Hindlimb muscle (tissue), 1 donor: Measurements from ENCODE around the gene PRSS38. TPM values are rescaled to one million over a fixed set of nuclear protein-coding genes. Genes with fewer than 3 reads are reported as not detected.
"Not testable (repeated sequence)": the region's sequence is repeated elsewhere in the genome, so short reads cannot be mapped to it uniquely, and the experiment has no call there.

Experiments used
- DNase-seq: peaks from one replicate; pipeline ENCODE4 v3.0.0-alpha.2; 2013
- polyA plus RNA-seq: library from polyadenylated mRNA; unstranded; fragments of 120-200 nt; gene quantifications from one replicate; pipeline ENCODE4 v1.2.1, GENCODE V29; 2013; ENCODE audit not compliant: insufficient read length

The PRSS38 gene
- polyA plus RNA-seq, 1 donor, result not detected

DNA sequence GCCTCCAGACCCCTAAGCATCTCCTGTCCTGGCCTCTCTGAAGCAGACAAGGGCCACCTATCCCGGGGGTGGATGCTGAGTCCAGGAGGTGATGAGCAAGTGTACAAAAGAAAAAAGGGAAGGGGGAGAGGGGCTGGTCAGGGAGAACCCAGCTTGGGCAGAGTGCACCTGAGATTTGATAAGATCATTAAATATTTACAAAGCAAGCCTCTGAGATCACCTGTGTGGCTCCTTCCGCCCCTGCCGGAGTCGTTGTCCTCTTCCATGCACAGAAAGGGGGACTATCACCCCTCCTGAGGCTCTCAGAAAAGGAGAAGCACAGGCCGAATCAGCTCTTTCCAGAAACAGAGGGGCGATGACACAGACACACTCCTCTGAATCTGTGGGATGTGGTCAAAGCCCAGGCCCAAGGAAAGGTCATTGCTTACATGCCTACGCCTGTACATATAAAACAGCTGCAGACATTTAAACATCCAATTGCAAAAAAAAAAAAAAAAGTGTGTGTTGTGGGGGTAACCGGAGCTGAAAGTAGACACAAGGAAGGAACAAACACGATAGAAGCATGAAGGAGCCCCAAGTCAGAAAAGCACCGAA, 30.9 kb downstream of the PRSS38 start:
- DNase-seq, result no peak

DNA sequence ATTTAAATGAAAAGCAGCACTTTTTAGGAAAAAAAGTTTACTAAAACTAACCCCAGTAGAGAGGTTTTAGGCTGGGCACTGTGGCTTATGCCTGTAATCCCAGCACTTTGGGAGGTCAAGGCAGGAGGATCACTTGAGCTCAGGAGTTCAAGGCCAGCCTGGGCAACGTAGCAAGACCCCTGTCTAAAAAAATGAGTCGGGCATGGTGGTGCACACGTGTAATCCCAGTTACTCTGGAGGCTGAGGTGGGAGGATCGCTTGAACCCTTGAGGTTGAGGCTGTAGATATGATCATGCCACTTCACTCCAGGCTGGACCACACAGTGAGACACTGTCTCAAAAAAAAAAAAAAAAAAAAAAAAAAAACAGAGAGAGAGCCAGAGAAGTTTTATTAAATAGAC, 31.6 kb downstream of the PRSS38 start:
- not testable (repeated sequence) for DNase-seq

DNA sequence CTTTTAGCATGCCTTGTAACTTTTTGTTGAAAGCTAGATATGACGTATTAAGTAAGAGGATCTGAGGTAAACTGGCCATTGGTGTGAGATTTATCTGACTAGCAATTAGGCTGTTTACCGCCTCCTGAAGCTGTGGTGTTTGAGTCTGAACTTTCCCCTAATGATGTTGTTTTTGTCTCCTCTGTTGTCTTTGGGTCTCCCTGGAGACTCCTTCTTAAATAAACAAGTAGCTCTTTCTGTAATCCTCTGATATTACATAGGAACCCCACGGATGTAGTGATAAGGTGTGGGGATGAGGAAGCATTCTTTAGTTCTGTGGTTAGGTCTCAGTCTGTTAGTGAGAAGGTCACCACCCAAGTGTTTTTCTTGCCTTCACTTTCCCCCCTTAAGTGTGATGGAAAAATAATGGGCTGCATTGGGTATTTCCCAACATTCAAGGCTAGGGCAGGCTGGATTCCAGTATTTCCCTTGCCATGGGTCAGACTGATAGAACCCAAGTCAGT, 33.0 kb downstream of the PRSS38 start:
- DNase-seq, result no peak

DNA sequence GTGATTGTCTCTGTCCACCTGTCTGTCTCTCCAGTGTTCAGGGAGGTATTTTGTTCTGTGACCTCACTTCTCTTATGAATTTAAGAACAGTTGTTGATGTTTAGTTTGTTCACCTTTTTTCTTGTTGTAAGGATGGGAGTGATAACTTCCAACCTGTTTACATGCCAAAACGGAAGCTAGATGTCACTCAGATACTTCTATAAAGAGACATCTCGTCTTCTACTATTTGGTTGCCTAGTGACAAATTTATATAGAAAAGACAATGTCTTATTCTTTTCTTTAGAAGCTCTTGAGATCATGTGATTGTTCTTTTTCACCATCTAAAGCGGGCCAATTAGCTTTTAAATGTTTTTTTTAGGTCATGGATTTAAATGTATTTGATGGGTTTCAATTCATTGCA, 33.8 kb downstream of the PRSS38 start:
- no peak for DNase-seq

DNA sequence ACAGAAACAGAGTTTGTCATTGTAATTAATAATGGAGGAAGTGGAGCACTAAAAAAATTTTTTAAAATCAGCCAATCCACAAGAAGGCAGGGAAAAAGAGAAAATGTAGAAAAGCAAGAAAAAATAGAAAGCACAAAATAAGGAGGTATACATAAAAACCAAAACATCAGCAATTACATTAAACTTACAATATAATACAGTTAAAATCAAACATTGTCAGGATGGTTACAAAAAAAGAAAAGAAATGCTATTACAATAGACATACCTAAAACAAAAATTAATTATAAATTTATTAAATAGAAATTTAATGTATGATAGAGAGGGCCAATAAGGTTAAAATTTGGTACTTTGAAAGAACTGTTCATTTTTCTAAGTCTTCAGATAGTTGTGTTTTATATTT, 38.7 kb downstream of the PRSS38 start:
- DNase-seq, result no peak

DNA sequence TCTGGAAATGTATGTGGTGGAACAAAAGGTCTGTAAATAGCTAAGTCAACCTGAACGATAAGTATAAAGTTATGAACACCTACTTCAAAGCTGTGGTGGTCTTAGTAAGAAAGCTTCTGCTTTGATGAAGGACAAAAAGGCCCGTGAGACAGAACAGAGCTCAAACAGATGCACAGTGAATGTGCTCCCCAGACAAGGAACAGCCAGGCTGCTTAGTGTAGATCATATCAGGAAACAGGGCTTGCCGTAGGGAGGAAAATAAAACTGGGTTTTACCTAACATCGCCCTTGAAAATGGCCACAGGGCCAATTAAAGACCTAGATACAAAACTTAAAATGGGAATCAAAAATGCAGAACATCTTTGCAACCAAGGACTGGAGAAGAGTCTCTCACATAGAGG, 40.2 kb downstream of the PRSS38 start:
- DNase-seq, result no peak

DNA sequence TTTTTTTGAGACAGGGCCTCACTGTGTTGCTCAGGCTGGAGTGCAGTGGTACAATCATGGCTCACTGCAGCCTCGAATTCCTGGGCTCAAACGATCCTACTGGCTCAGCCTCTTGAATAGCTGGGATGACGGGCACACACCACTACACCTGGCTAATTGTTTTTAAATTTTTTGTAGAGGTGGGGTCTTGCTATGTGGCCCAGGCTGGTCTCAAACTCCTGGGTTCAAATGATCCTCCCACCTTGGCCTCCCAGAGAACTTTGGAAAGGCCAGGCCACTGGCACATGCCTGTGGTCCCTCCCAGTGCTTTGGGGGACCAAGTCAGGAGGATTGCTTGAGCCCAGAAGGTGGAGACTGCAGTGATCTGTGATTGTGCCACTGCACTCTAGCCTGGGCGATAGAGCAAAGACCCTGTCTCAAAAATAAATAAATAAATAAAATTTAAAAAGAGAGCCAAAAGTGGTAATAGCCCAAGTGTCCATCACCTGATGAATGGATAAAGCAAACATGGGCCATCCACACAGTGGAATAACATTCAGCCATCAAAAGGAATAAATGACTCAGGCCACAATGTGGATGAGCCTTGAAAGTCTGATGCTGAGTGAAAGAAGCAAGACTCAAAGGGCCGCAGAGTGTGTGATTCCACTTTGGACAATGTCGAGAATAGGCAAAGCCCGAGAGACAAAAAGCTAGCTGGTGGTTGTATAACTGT, 40.8 kb downstream of the PRSS38 start:
- DNase-seq, result no peak

DNA sequence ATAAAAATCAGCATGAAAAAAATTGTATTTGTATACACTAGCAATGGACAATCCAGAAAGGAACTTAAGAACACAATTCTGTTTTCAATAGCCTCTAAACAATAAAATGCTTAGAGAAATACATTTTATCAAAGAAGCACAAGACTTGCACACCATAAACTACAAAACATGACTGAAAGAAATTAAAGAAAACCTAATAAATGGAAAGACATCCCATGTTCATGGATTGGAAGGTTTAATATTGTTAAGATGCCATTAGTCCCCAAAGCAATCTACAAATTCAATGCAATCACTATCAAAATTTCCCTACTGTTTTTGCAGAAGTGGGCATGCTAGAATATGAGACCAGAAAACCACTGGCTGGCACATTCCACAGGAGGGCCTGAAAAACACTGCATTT, 49.4 kb downstream of the PRSS38 start:
- DNase-seq, result no peak

DNA sequence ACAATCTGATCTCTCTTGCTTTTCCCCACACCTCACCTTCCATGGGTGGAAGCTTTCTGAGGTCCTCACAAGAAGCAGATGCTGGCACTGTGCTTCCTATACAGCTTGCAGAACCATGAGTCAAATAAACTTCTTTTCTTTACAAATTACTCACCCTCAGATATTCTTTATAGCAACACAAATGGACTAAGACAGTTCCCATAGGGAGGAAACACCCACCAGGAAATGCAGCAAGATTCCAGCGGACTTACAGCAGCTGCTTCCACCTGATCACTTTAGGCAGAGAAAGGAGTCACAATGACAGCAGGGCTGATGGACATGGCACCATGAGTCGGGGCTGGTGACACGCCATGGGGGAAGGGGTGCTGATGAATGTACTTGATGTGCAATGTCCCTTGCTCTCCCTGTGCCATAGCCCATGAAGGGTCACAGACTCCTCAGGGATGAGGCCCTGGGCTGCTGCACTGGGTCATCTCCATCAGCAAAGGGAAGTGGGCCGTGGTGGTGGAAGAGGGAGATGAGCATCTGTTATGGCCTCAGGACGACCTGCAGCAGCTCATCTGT, 53.9 kb downstream of the PRSS38 start:
- DNase-seq, result no peak

DNA sequence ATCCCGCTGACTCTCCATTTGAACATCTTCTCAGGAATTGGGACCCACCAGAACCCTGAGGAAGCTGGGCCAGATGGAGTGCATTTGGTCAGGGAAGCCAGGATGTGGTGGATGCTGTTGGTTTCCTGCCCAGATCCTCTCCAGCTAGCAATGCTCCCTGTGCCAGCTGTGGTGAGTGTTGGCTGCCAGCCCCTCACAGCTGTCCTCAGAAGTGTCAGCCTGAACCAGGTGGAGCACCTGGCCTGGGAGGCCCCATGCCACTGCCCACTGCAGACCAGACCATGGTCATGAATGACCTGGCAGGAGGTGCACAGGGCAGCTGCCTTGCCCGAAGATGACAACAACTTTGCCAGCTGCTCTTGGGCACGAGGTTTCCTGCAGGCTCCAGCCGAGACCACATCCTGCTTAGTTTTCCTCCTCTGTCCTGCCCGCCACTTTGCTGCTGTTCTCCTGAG, 54.4 kb downstream of the PRSS38 start:
- no peak for DNase-seq

DNA sequence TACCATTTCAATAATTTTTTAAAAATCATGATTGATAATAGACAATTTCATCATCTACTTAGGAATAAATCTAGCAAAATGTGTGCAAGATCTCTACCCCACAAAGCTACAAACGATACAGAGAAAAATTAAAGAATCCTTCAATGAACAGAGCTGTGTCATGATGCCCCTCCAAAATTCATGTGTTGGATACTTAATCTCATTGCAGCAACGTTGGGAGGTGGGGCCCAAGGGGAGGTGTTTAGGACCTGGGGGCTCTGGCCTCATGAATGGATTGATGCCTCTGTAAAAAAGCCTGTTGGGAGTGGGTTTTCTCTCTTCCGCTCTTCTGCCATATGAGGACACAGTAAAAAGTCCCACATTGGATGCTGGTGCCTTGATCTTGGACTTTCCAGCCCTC, 54.9 kb downstream of the PRSS38 start:
- DNase-seq, result no peak

DNA sequence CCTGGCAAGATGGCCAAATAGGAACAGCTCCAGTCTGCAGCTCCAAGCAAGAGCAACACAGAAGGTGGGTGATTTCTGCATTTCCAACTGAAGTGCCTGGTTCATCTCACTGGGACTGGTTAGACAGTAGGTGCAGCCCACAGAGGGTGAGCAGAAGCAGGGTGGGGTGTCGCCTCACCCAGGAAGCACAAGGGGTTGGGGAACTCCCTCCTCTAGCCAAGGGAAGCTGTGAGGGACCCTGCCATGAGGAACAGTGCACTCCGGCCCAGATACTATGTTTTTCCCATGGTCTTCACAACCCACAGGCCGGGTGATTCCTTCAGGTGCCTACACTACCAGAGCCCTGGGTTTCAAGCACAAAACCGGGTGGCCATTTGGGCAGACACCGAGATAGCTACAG, 56.4 kb downstream of the PRSS38 start:
- DNase-seq, result not testable (repeated sequence)

DNA sequence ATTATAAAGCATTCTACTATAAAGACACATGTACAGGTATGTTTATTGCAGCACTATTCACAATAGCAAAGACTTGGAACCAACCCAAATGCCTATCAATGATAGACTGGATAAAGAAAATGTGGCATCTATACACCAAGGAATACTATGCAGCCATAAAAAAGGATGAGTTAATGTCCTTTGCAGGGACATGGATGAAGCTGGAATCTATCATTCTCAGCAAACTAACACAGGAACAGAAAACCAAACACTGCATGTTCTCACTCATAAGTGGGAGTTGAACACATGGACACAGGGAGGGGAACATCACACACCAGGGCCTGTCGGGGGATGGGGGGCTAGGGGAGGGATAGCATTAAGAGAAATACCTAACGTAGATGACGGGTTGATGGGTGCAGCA, 62.3 kb downstream of the PRSS38 start:
- DNase-seq, result not testable (repeated sequence)

DNA sequence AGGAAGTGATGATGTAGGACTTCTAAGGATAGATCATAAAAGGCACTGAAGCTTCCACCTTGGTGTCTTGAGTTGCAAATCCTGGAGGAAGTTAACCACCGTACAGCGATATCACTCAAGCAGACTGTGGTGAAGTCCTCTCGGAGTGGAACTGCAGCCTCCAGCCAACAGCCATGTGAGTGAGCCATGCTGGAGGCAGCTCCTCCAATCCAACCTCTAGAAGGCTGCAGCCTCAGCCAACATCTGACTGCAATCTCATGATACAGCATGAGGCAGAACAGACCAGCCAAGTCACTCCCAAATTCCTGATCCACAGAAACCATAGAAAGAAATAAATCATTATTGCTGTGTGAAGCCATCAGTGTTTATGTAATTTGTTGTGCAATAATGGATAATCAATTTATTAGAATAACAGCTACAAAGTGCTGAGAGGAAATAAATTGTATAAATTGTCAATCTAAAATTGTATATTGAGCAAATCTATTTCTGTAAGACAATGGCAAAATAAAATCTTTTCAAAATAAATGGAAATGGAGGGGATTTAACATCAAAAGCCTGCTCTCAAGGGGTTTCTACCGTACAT, 65.0 kb downstream of the PRSS38 start:
- DNase-seq, result no peak

DNA sequence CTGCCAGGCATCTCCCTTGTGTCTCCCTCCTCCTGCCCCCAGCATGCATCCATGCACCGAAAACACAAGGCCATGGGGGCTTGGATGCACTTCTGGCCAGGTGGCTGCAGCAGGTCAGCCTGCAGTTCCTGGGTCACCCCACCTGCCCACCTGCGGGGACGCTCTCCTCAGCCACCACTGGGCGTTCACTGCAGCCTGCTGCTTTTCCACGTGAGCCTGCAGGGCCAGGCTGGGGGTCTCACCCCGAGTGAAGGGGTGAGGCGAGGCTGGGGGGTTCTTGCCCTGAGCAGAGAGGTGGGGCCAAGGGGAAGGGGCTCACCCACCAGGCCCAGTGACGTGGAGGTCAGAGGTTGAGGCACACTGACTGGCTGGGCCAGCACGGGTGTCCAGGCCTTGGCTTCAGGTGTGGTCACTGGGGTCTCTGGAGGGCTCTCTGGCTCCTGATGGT, 67.6 kb downstream of the PRSS38 start:
- DNase-seq, result no peak

DNA sequence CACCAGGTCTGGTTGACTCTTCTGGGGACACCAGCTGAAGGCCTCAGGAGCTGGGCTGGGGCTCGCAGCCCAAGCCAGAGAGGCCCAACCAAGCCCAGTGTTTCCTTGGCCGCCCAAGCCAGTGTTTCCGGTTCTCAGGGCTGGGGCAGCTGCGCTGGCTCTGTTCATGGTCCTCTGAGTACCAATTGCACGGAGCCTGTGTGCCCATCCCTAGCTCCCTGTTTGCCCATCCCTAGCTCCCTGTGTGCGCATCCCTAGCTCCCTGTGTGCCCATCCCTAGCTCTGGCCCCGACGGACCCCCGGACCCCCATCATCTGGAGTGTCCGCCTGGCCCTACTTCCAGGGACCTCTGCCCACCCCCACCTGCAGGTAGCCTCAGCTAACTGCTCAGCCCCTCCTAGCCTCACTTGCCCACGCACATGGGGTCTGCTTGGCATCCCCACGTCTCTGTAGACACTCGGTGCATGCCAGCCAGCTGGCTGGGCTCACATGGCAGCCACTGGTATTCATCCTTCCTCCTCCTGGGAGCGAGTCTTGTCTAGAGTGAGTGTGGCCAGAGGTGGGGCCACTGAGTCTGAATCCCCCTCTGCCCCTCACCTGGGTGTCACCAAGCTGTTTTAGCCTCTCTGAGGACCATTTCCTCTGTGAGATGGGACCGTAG, 68.3 kb downstream of the PRSS38 start:
- no peak for DNase-seq

DNA sequence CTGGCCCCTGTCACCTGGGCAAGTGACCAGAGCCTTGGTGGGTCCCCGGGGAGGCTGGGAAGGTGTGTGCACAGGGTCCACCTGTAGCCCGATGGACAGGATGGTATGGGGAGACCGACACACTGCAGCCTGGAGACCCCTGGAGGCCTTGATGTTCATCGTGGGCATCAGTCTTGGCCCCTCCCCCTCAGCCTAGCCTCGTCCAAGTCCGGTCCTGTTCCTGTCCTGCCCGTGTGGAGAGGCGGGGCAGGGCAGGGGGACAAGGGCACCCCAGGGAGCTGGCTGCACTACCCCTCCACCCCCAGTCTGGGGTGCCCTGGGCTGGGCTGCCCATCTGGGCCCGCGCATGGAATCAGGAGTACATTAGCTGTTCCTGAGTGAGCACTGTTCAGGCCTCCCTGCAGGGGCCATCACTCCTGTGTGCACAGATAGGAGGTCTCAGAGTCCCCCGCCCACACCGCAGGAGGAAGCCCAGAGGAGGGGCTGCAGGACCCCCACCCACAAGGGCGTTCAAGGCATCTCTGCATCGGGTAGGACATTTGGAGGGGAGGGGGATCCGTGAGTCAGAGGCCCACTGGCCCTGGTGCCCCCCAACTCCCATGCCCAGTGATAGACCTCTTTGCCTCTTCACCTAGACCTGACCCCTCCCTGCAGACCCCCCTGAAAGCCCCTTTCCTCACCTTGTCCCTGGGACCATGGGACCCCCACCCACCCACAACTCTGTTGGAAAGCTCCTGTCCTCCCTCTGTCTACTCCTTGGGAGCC, 69.1 kb downstream of the PRSS38 start:
- DNase-seq, result no peak

DNA sequence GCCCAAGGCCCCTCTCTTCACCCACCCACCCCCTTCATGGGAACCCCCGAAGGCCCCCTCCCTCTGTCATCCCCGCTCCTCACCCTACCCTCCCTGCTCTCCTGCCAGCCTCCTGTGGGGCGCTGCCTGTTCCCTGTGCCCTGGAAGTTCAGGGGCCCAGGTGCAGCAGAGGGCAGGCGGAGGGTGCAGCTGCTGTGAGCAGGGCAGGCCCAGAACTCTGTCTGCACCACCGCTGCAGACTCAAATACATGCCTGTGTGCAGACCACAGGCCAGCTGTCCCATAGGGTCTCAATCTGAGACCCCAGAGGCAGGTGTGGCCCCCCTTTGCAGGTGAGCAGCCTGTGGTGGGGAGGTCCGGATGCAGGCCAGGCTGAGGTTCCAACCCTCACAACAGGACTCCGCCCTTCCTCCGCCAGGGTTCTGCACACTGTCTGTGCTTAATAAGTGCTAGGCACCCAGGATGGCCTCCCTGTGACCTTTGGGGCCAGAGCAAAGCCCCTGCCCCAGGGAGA, 69.7 kb downstream of the PRSS38 start:
- no peak for DNase-seq

DNA sequence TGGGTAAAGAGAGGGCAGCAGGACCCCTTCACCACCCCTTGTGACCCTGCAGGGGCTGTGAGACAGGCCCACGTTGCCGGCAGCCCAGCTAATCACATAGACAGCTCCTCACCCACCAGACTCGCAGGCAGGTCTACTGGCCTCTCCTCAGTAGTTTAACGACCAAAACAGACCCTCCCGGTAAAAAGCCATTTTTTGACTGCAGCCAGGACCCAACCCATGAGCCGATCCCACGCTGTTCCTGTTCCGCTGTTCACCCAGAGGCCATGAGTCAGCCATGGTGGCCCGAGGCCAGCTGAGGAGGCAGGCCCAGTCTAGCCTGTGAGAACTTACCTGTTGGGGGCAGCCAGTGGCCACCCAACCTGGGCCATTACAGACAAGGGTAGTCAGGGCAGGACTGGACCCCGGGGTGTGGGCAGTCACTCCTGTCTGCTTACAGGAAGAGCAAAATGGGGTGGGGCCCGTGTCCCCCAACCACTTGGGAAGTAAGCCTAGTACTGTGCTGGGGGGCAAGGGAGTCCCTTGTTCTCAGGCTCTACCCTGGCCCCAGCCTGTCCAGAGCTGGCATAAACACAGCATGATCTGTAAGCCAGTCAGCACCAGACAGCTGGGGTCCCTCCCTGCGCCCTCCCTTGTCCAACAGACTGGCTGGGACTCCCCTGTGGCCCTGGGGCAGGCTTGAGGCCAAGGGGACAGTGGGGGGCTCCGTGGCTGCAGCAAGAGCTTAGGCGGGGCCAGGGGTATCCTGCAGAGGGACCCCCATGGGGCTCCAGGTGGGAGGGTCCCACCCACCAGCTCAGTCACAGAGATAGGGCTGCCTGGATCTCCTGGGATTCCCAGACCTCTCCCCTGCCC, 70.4 kb downstream of the PRSS38 start:
- DNase-seq, result peak; percentile 76

DNA sequence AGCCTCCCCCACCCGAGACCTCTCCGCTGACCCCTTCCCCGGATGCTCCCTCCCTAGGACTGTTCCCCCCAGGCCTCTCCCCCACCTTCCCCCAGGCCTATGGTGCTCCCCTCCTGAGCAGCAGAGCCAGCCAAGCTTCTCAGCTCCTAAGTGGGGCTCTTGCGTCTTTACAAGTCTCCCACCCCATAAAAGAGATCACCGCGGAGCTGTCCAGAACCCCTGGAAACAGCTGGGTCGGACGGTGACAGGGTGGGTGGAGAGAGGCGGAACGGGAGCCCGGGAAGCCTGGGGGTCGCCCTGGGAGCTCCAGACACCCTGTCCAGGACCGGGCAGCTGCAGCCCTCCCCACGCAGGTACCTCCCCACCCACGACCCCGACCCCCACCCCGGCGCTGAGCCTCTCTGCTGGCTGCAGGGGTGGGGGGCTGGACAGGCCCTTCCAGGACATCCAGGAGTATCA, 71.1 kb downstream of the PRSS38 start:
- DNase-seq, result peak; percentile 49
